HG02571 (cell line): ENCODE results near the gene KCNN3.
"Not testable (repeated sequence)": the region's sequence is repeated elsewhere in the genome, so short reads cannot be mapped to it uniquely, and the experiment has no call there.

ENCODE experiments used
- ATAC-seq: cut with Tn5 transposase; IDR thresholded peaks from one replicate; pipeline ENCODE4 v1.9.1; 2021; ENCODE audit warnings: mild to moderate bottlenecking, moderate library complexity; ENCODE audit not compliant: unreplicated experiment

KCNN3 gene

GRCh38 chr1:154670310-154671270 is 199.5 kb downstream of the KCNN3 start:
- not testable (repeated sequence) for ATAC-seq

GRCh38 chr1:154669464-154670282 is 200.4 kb downstream of the KCNN3 start:
- ATAC-seq, result peak; percentile 56

GRCh38 chr1:154666051-154666790 is 203.9 kb downstream of the KCNN3 start:
- no peak for ATAC-seq

DNA sequence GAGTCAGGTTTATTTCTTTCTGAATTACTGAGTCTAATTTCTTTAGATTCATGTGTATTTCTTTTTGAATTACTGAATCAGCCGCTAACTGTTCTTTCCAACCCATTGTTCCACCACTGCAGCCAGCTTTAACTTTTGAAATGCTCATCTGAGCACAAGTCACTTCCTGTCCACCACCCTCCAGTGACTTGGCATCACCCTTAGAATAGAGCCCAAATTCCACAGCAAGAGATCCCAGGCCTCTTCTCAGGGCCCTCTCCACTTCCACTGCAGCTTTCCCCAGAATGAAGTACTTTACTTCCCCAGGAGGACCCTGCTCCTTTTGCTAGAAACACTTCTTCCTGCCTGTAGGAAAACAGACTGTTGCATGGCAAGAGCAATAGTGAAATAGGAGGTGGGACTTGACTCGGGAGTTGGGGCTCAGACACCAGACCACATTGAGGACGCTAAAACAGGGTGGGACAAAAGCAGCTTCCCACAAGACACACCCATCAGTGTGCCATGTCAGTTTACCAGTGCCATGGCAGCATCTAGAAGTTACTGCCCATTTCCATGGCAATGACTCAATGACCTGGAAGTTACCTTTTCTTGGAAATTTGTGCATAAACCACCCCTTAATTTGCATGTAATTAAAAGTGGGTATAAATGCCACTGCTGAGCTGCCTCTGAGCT is 205.6 kb downstream of the KCNN3 start:
- ATAC-seq, result no peak

GRCh38 chr1:154663471-154664060 is 206.5 kb downstream of the KCNN3 start:
- no peak for ATAC-seq

- no peak for ATAC-seq
These were observed 209.0 kb downstream of the KCNN3 start for GRCh38 chr1:154661110-154661509.

DNA sequence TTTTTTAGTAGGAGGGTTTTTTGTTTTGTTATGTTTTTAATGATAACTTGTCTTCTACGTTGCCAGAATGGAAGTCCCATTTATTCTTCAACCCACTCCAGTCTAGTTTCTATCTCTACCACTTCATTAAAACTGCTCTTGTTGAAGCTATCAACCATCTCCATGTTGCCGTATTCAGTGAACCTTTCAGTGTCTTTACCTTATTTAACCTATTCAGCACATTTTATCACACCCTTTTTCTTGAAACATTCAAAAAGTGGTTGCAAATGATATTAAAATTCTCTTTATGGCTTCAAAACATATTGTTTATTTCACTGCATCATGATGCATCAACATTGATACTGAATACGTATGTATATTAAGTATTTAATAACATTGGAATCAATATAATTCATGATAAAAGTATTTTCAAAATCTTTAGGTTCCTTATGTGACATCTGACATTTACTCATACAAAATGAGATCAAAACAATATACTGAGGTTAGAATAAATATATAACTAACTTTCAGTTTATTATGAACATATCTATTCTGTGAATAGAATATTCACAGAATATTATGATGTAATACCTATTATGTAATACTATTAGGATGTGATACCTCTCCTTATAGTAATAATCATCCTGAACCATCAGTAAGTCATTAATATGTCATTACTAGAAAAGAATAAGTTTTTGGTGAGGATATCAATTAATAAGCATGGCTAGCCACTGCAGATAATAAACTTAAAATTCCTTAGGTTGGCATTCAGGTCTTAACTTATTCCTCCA is 210.1 kb downstream of the KCNN3 start:
- ATAC-seq, result no peak

DNA sequence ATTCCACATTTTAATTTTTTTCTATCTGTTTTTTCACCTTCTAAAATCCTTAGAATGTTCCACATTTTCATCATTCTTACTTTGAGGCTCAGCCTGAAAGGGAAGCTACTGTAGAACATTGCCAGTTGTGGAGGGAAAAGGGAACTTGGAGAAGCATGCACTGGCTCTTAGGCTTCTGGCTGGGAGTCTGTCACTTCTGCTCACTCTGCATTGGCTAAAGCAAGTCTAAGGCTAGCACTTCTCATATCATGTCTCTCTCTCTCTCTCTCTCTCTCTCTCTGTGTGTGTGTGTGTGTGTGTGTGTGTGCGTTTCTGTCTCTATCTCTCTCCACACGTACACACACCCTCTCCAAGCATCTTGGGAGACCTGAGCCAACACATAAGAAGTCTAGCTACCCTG is 212.5 kb downstream of the KCNN3 start:
- ATAC-seq, result no peak

DNA sequence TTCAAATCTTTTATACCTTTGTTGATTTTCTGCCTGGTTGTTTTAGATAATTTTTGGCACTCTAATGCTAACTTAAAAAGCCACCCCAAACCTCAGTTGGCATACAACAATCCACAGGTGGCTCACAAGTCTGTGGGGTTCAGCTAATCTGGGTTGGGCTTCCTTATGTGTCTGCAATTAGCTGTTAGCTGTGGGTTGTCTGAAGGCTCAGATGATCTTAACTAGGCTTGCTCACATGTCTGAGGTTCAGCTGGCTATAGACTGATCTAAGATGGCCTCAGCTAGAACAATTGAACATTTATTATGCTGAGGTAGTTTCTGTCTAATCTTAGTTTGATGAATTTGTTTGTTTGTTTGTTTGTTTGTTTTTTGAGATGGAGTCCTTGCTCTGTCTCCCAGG is 217.2 kb downstream of the KCNN3 start:
- ATAC-seq, result no peak
